ENCODE data around the gene SNX30.

SNX30 gene

DNA sequence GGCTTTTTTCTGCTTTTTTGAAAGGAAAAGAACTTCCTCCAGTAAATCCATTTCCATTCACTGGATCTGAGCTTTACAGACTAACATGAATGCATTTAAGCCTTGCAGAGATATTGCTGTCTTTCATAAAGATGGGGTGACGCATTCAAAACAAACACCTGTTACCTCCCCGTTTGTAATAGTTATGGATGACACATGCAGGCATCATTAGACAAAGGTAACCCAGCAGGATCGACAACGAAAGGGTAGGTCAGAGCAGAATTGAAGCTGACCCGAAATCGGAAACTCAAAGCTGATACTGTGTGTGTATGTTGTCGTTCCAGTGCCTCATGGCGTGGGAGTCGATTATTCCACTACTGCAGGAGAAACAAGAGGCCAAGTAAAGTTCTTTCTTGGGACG lies 117.9 kb downstream of the SNX30 start:
- H3K9me3 ChIP-seq (ENCODE audit: insufficient read depth, low read depth, low read length), result no peaks in the 10 kb centered on the region
- H3K79me2 ChIP-seq (ENCODE audit: insufficient read depth, low read length), result no peaks in the 10 kb centered on the region

DNA sequence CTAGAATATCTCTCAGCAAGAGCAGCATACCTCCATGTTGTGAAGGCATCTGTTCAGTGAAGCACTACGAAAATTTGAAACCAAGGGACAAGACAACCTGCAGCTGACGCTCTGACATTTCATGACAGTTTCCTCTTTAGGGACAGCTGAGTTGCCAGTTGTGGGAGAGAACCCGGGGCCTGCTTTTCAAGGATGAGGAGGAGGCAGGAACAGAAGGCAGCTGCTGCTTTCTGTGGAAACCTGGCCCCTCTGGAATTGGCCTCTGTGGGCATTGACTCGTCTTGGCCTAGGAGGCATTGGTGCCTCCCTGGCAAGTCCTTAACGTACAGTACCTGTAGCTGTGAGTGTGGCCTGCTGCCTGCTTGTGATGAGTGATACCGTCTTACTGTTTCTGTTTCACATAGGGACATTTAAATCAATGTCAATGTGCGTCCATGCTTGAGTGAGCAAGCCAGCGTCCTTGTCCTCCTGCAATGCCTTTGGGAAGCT lies 118.5 kb downstream of the SNX30 start:
- Histone ChIP-seq H3K9ac (ENCODE audit: low read depth, low read length, poor library complexity, severe bottlenecking) (no peak overlapping the region), H3K9me2 (replicated peaks; ENCODE audit: low read depth, low read length) (no peaks in the 10 kb centered on the region), H3K9me3 (ENCODE audit: insufficient read depth, low read depth, low read length) (no peaks in the 10 kb centered on the region), H3K4me2 (ENCODE audit: low read depth, low read length, poor library complexity, severe bottlenecking) (no peak overlapping the region), H3K4me3 (ENCODE audit: low read length, poor library complexity, severe bottlenecking) (no peak overlapping the region), H4K20me1 (ENCODE audit: insufficient read depth, low read length, poor library complexity, severe bottlenecking) (no peaks in the 10 kb centered on the region), H3K79me2 (ENCODE audit: insufficient read depth, low read length) (no peaks in the 10 kb centered on the region), H3K27me3 (ENCODE audit: insufficient read depth, low read length, poor library complexity, severe bottlenecking) (no peaks in the 10 kb centered on the region), H3F3A (ENCODE audit: low read depth) (no peaks in the 10 kb centered on the region), H3K36me3 (ENCODE audit: insufficient read depth, low read length) (no peaks in the 10 kb centered on the region), H2AFZ (ENCODE audit: low read length) (no peak overlapping the region), H3K4me1 (ENCODE audit: insufficient read depth, low read length, poor library complexity, severe bottlenecking) (no peaks in the 10 kb centered on the region)
- no peak for TF ChIP-seq EZH2phosphoT487 (IDR thresholded peaks at IDR 0.05; ENCODE audit: borderline replicate concordance)
- TF ChIP-seq, protein P1, sequence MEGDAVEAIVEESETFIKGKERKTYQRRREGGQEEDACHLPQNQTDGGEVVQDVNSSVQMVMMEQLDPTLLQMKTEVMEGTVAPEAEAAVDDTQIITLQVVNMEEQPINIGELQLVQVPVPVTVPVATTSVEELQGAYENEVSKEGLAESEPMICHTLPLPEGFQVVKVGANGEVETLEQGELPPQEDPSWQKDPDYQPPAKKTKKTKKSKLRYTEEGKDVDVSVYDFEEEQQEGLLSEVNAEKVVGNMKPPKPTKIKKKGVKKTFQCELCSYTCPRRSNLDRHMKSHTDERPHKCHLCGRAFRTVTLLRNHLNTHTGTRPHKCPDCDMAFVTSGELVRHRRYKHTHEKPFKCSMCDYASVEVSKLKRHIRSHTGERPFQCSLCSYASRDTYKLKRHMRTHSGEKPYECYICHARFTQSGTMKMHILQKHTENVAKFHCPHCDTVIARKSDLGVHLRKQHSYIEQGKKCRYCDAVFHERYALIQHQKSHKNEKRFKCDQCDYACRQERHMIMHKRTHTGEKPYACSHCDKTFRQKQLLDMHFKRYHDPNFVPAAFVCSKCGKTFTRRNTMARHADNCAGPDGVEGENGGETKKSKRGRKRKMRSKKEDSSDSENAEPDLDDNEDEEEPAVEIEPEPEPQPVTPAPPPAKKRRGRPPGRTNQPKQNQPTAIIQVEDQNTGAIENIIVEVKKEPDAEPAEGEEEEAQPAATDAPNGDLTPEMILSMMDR (conservative IDR thresholded peaks at IDR 0.05; ENCODE audit: low read length), result no peak

More for the DNA sequence above, 117.9 kb downstream of the SNX30 start:
- Histone ChIP-seq H2AFZ (ENCODE audit: low read length) (no peak overlapping the region), H3K36me3 (ENCODE audit: insufficient read depth, low read length) (no peaks in the 10 kb centered on the region), H4K20me1 (ENCODE audit: insufficient read depth, low read length, poor library complexity, severe bottlenecking) (no peaks in the 10 kb centered on the region), H3K27me3 (ENCODE audit: insufficient read depth, low read length, poor library complexity, severe bottlenecking) (no peaks in the 10 kb centered on the region), H3K4me3 (ENCODE audit: low read length, poor library complexity, severe bottlenecking) (no peak overlapping the region), H3F3A (ENCODE audit: low read depth) (no peaks in the 10 kb centered on the region), H3K4me2 (ENCODE audit: low read depth, low read length, poor library complexity, severe bottlenecking) (no peak overlapping the region), H3K9ac (ENCODE audit: low read depth, low read length, poor library complexity, severe bottlenecking) (no peak overlapping the region), H3K9me2 (replicated peaks; ENCODE audit: low read depth, low read length) (no peaks in the 10 kb centered on the region), H3K4me1 (ENCODE audit: insufficient read depth, low read length, poor library complexity, severe bottlenecking) (no peaks in the 10 kb centered on the region)
- TF ChIP-seq, protein P1 (conservative IDR thresholded peaks at IDR 0.05; ENCODE audit: low read length), result no peak
- TF ChIP-seq EZH2phosphoT487 (IDR thresholded peaks at IDR 0.05; ENCODE audit: borderline replicate concordance), result no peak

DNA sequence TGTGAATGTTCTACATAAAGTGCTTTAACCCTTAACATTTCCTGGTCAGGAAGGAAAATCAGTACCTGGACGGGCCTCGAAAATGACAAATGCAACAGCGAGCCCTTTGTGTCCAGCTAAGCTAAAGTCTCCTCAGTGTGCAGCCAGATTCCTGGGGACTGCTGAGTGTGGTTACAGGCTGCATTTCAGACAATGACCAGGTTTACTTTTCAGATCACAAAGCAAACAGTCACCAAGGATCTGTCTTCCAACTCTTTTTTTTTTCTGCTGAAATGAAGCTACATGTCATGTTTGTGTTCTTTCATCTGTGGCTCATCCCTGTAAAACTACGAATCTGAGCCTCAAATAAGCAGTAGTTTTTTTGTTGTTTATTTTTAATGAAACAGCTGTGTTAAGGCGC lies 119.4 kb downstream of the SNX30 start:
- Histone ChIP-seq H3K9me3 (ENCODE audit: insufficient read depth, low read depth, low read length) (no peaks in the 10 kb centered on the region), H3K36me3 (ENCODE audit: insufficient read depth, low read length) (no peaks in the 10 kb centered on the region), H4K20me1 (ENCODE audit: insufficient read depth, low read length, poor library complexity, severe bottlenecking) (no peaks in the 10 kb centered on the region), H3F3A (ENCODE audit: low read depth) (no peaks in the 10 kb centered on the region), H3K9ac (ENCODE audit: low read depth, low read length, poor library complexity, severe bottlenecking) (no peak overlapping the region), H3K4me2 (ENCODE audit: low read depth, low read length, poor library complexity, severe bottlenecking) (no peak overlapping the region), H2AFZ (ENCODE audit: low read length) (no peak overlapping the region), H3K4me1 (ENCODE audit: insufficient read depth, low read length, poor library complexity, severe bottlenecking) (no peaks in the 10 kb centered on the region), H3K9me2 (replicated peaks; ENCODE audit: low read depth, low read length) (no peaks in the 10 kb centered on the region), H3K27me3 (ENCODE audit: insufficient read depth, low read length, poor library complexity, severe bottlenecking) (no peaks in the 10 kb centered on the region), H3K79me2 (ENCODE audit: insufficient read depth, low read length) (no peaks in the 10 kb centered on the region), H3K4me3 (ENCODE audit: low read length, poor library complexity, severe bottlenecking) (no peak overlapping the region)
- TF ChIP-seq, protein P1 (conservative IDR thresholded peaks at IDR 0.05; ENCODE audit: low read length), result no peak
- no peak for TF ChIP-seq EZH2phosphoT487 (IDR thresholded peaks at IDR 0.05; ENCODE audit: borderline replicate concordance)
